ENCODE results near the gene NKPD1.
A peak's percentile ranks its signal among the peaks of the same experiment; 100 is the strongest.

NKPD1 gene

GRCh38 chr19:45117167-45117594 lies 43.6 kb downstream of the NKPD1 start:
- DNase-seq = peak; percentile 16

- DNase-seq = no peak
Observed at GRCh38 chr19:45115809-45116615, 44.8 kb downstream of the NKPD1 start.

GRCh38 chr19:45114116-45114515 lies 46.7 kb downstream of the NKPD1 start:
- no peak for DNase-seq

- no peak for DNase-seq
Observed at GRCh38 chr19:45113628-45114027, 47.2 kb downstream of the NKPD1 start.

GRCh38 chr19:45112111-45112827 lies 48.5 kb downstream of the NKPD1 start:
- no peak for DNase-seq
